MCF 10A (cell line): ENCODE data around the gene SLC25A28. TPM values are rescaled to one million over a fixed set of nuclear protein-coding genes. Genes with fewer than 3 reads are reported as not detected.

ENCODE experiments used
- BruUV-seq: library from RNA; stranded (reverse); fragments of 400-500 nt; replicated peaks from 2 replicates; lab custom pipeline; 2021; lab: Mats Ljungman, UMichigan
- CTCF ChIA-PET: fragments of 300-600 bp; sonication (Branson Sonifier 250); formaldehyde crosslinking; extraction: SDS; loops from one replicate; lab custom pipeline; 2021; ENCODE audit warnings: antibody characterized with exemption, inconsistent platforms; lab: Yijun Ruan, JAX
- POLR2A ChIA-PET: fragments of 300-600, 350-650 bp; sonication (Branson Sonifier 250); formaldehyde crosslinking; extraction: SDS; loops from one replicate; lab custom pipeline; 2020; ENCODE audit warnings: antibody characterized with exemption, inconsistent platforms; lab: Yijun Ruan, JAX
- DNase-seq: peaks from one replicate; pipeline ENCODE4 v3.0.0-alpha.2; 2018; ENCODE audit not compliant: unreplicated experiment
- H3K27ac Mint-ChIP-seq: one replicate; pipeline ENCODE4 v1.8.0; 2022; ENCODE audit warnings: mild to moderate bottlenecking, low read depth, mixed read lengths; ENCODE audit not compliant: unreplicated experiment
- H3K27me3 Mint-ChIP-seq: one replicate; pipeline ENCODE4 v1.8.0; 2022; ENCODE audit warnings: mixed read lengths; ENCODE audit not compliant: insufficient read depth, unreplicated experiment
- H3K36me3 Mint-ChIP-seq: one replicate; pipeline ENCODE4 v1.8.0; 2022; ENCODE audit warnings: mild to moderate bottlenecking, moderate library complexity, mixed read lengths; ENCODE audit not compliant: insufficient read depth, unreplicated experiment
- H3K4me1 Mint-ChIP-seq: one replicate; pipeline ENCODE4 v1.8.0; 2022; ENCODE audit warnings: mixed read lengths; ENCODE audit not compliant: insufficient read depth, unreplicated experiment
- H3K4me3 Mint-ChIP-seq: one replicate; pipeline ENCODE4 v1.8.0; 2022; ENCODE audit warnings: mild to moderate bottlenecking, moderate library complexity, mixed read lengths; ENCODE audit not compliant: unreplicated experiment
- H3K9me3 Mint-ChIP-seq: one replicate; pipeline ENCODE4 v1.8.0; 2022; ENCODE audit warnings: mixed read lengths; ENCODE audit not compliant: unreplicated experiment
- intact Hi-C: fragments of 100-400 bp; cut with micrococcal nuclease; formaldehyde crosslinking; loops from 2 replicates; pipeline ENCODE4 v1.14.1; 2022
- total RNA-seq: library from RNA; stranded (reverse); gene quantifications from 2 replicates; pipeline ENCODE4 v1.2.3, GENCODE V29; 2022
- TF ChIP-seq, protein P1 (sequence below): fragments of 200-600 bp; IDR thresholded peaks from one replicate; pipeline ENCODE4 v1.8.0; 2022; ENCODE audit warnings: antibody characterized with exemption, mild to moderate bottlenecking; ENCODE audit not compliant: unreplicated experiment

Gene SLC25A28
- total RNA-seq, 1 experiment from 2014 or later = 46.3 TPM

- CTCF ChIA-PET = interaction anchor here (1.0 to 1.3 kb wide), 2 partner anchors 9 to 11 kb away, joined by 3 to 5 read pairs; no protein-coding TSS in a partner anchor
Observed at GRCh38 chr10:99569961-99570360, 50.3 kb downstream of the SLC25A28 start.

GRCh38 chr10:99569253-99569939, 50.8 kb downstream of the SLC25A28 start:
- H3K27ac Mint-ChIP-seq = no peak overlapping the region
- H3K27me3 Mint-ChIP-seq = peaks cover 27% of the 10 kb centered on the region
- BruUV-seq = no TSS peak
- ChIA-PET POLR2A (no interaction called here), CTCF (interaction anchor here (1.0 to 1.3 kb wide), 2 partner anchors 9 to 10 kb away, joined by 3 to 5 read pairs; no protein-coding TSS in a partner anchor)
- intact Hi-C loops = no loop called here
- H3K4me3 Mint-ChIP-seq = no peak overlapping the region
- no peak for DNase-seq
- no peaks in the 10 kb centered on the region for H3K4me1 Mint-ChIP-seq
- TF ChIP-seq, protein P1, sequence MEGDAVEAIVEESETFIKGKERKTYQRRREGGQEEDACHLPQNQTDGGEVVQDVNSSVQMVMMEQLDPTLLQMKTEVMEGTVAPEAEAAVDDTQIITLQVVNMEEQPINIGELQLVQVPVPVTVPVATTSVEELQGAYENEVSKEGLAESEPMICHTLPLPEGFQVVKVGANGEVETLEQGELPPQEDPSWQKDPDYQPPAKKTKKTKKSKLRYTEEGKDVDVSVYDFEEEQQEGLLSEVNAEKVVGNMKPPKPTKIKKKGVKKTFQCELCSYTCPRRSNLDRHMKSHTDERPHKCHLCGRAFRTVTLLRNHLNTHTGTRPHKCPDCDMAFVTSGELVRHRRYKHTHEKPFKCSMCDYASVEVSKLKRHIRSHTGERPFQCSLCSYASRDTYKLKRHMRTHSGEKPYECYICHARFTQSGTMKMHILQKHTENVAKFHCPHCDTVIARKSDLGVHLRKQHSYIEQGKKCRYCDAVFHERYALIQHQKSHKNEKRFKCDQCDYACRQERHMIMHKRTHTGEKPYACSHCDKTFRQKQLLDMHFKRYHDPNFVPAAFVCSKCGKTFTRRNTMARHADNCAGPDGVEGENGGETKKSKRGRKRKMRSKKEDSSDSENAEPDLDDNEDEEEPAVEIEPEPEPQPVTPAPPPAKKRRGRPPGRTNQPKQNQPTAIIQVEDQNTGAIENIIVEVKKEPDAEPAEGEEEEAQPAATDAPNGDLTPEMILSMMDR = no peak
- H3K9me3 Mint-ChIP-seq = no peaks in the 10 kb centered on the region
- H3K36me3 Mint-ChIP-seq = no peaks in the 10 kb centered on the region

More at GRCh38 chr10:99569961-99570360, 50.3 kb downstream of the SLC25A28 start:
- intact Hi-C loops = no loop called here
- Mint-ChIP-seq H3K27ac (no peak overlapping the region), H3K9me3 (no peaks in the 10 kb centered on the region), H3K4me1 (no peaks in the 10 kb centered on the region), H3K4me3 (no peak overlapping the region), H3K36me3 (no peaks in the 10 kb centered on the region), H3K27me3 (peaks cover 27% of the 10 kb centered on the region)
- DNase-seq = no peak
- POLR2A ChIA-PET = no interaction called here
- TF ChIP-seq, protein P1 = no peak
- no TSS peak for BruUV-seq

DNA sequence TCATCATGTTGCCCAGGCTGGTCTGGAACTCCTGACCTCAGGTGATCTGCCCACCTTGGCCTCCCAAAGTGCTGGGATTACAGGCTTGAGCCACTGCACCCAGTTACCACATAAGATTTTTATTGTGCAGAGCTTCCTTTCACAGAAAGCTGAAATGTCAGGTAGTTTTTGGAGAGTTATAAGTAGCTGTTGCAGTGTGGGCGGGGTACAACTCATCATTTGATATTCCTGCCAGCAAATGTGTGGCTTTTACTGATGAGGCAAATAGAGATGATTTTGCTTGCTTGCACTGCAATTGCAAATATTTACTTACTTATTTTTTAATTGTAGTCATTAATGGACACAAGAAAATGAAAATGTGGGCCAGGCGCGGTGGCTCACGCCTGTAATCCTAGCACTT, 55.1 kb downstream of the SLC25A28 start:
- no peak for DNase-seq
- no TSS peak for BruUV-seq
- no peak overlapping the region for H3K27ac Mint-ChIP-seq
- intact Hi-C loops = no loop called here
- no peaks in the 10 kb centered on the region for H3K9me3 Mint-ChIP-seq
- no peaks in the 10 kb centered on the region for H3K4me1 Mint-ChIP-seq
- H3K4me3 Mint-ChIP-seq = no peak overlapping the region
- CTCF ChIA-PET = interaction anchor here (0.6 to 1.8 kb wide), 7 partner anchors 16 to 130 kb away, joined by 3 to 12 read pairs (median 4); no protein-coding TSS in a partner anchor
- POLR2A ChIA-PET = no interaction called here
- TF ChIP-seq, protein P1 = no peak
- no peaks in the 10 kb centered on the region for H3K36me3 Mint-ChIP-seq
- H3K27me3 Mint-ChIP-seq = peaks cover 16% of the 10 kb centered on the region

- no peaks in the 10 kb centered on the region for H3K4me1 Mint-ChIP-seq
- no peak overlapping the region for H3K27ac Mint-ChIP-seq
- no peak overlapping the region for H3K4me3 Mint-ChIP-seq
- no peak for DNase-seq
- intact Hi-C loops = no loop called here
- H3K27me3 Mint-ChIP-seq = peaks cover 16% of the 10 kb centered on the region
- ChIA-PET CTCF (interaction anchor here (0.6 to 1.8 kb wide), 2 partner anchors 34 to 48 kb away, joined by 3 to 12 read pairs; no protein-coding TSS in a partner anchor), POLR2A (interaction anchor here (0.6 kb wide), 1 partner anchor 1259 kb away, joined by 3 read pairs; no protein-coding TSS in a partner anchor)
- no TSS peak for BruUV-seq
- H3K36me3 Mint-ChIP-seq = no peaks in the 10 kb centered on the region
- no peaks in the 10 kb centered on the region for H3K9me3 Mint-ChIP-seq
- TF ChIP-seq, protein P1 = no peak
Observed at GRCh38 chr10:99564361-99564760, 55.9 kb downstream of the SLC25A28 start.
